Panc1 (cell line): ENCODE data around the gene TARM1.

Experiments used
- CTCF ChIP-seq: fragments of 450-650 bp; IDR thresholded peaks from 2 replicates; pipeline ENCODE4 v1.5.1; 2017; ENCODE audit warnings: mild to moderate bottlenecking
- POLR2AphosphoS5 ChIP-seq: IDR thresholded peaks from 2 replicates; pipeline ENCODE4 v1.6.1; 2012; ENCODE audit warnings: mild to moderate bottlenecking, low read depth, low read length, moderate library complexity
- REST ChIP-seq, 2 experiments: IDR thresholded peaks; 2 replicates each; pipeline ENCODE4 v1.6.1; 2011 to 2012; ENCODE audit warnings: low read depth in 2 of 2, control low read depth in 1 of 2, low read length in 1 of 2, mild to moderate bottlenecking in 1 of 2, moderate library complexity in 1 of 2; ENCODE audit not compliant: insufficient read depth in 1 of 2

DNA sequence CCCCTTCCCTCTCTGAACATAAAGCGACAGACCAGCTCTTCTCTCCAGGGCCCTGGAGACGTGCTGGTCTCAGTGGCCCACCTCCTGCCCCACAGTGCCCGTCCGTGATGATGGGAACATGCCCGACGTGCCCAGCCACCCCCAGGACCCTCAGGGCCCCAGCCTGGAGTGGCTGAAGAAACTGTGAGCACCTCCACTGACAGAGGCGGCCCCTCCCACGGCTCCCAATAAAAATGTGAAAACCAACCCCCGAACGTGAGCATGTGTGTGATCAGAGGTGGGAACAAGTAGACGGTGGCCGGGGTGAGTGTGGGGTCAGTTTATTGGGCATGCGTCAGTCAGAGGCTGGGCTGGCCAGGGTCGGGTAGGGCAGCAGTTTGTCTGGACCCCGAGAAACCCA is 25.6 kb upstream of the TARM1 start:
- TF ChIP-seq CTCF = no peak
- no peak for TF ChIP-seq REST (IDR thresholded peaks at IDR 0.05; ENCODE audit: insufficient read depth in 1 of 2, low read depth in 2 of 2, low read length in 1 of 2)
- no peak for TF ChIP-seq POLR2AphosphoS5
